T-cell (primary cell): ENCODE measurements around the gene GUCD1. TPM values are rescaled to one million over a fixed set of nuclear protein-coding genes. Genes with fewer than 3 reads are reported as not detected.

ENCODE experiments used
- ATAC-seq, 4 experiments: fragments of 200-7000 bp in 3 of 4; fragments of 150-1000 bp in 1 of 4; cut with Tn5 transposase; replicated peaks in 1 of 4; 1 replicate in 3 of 4; 2 replicates in 1 of 4; pipeline ENCODE4 v1.10.0; 2021; ENCODE audit warnings: moderate library complexity in 3 of 4, mild to moderate bottlenecking in 2 of 4, moderate number of reproducible peaks in 1 of 4
- CTCF ChIA-PET, 2 donors: fragments of 300-600 bp; sonication (Branson Sonifier 250); formaldehyde crosslinking; loops; one replicate each; lab custom pipeline; 2022; ENCODE audit warnings: antibody characterized with exemption in 2 of 2; lab: Charles Lee
- POLR2A ChIA-PET, 2 donors: fragments of 300-600 bp; sonication (Branson Sonifier 250); formaldehyde crosslinking; loops; one replicate each; lab custom pipeline; 2022; ENCODE audit warnings: antibody characterized with exemption in 2 of 2; lab: Charles Lee
- DNase-seq, 35 experiments: peaks; one replicate each; pipeline versions ENCODE4 v3.0.0 to v3.0.0-alpha.2; 2013 to 2023
- H3K27ac ChIP-seq: one replicate; pipeline ENCODE4 v1.5.1; 2013; ENCODE audit warnings: low read length
- H3K27me3 ChIP-seq, 2 experiments: replicated peaks in 1 of 2; 1 replicate in 1 of 2; 2 replicates in 1 of 2; pipeline versions ENCODE4 v1.6.1 to v1.7.0; 2013; ENCODE audit warnings: low read length in 1 of 2, mixed read lengths in 1 of 2; ENCODE audit not compliant: control insufficient read depth in 2 of 2, insufficient read depth in 2 of 2; ENCODE audit errors: extremely low read depth in 1 of 2
- H3K36me3 ChIP-seq, 2 donors: 1 replicate in 1 of 2; 2 replicates in 1 of 2; pipeline versions ENCODE4 v1.6.1 to v1.7.0; 2013; ENCODE audit warnings: low read length in 1 of 2; ENCODE audit not compliant: control insufficient read depth in 2 of 2, insufficient read depth in 1 of 2; ENCODE audit errors: extremely low read depth in 1 of 2
- H3K4me1 ChIP-seq, 2 experiments: 1 replicate in 1 of 2; 2 replicates in 1 of 2; pipeline versions ENCODE4 v1.6.1 to v1.7.0; 2013; ENCODE audit warnings: low read length in 2 of 2, mixed read lengths in 1 of 2; ENCODE audit not compliant: insufficient read depth in 2 of 2, control insufficient read depth in 1 of 2; ENCODE audit errors: extremely low read depth in 1 of 2
- H3K4me3 ChIP-seq, 2 donors: 1 replicate in 1 of 2; 2 replicates in 1 of 2; pipeline versions ENCODE4 v1.5.1 to v1.7.0; 2013; ENCODE audit warnings: mild to moderate bottlenecking in 2 of 2, low read length in 1 of 2, moderate library complexity in 1 of 2; ENCODE audit not compliant: control insufficient read depth in 1 of 2; ENCODE audit errors: extremely low read depth in 1 of 2
- H3K9me3 ChIP-seq: 2 replicates; pipeline ENCODE4 v1.7.0; 2013
- H3K27ac Mint-ChIP-seq, 2 donors: one replicate each; pipeline ENCODE4 v1.8.0; 2020 to 2021; ENCODE audit warnings: mild to moderate bottlenecking in 2 of 2, mixed read lengths in 2 of 2
- H3K27me3 Mint-ChIP-seq, 2 donors: one replicate each; pipeline ENCODE4 v1.8.0; 2021 to 2022; ENCODE audit warnings: mixed read lengths in 2 of 2
- H3K36me3 Mint-ChIP-seq: one replicate; pipeline ENCODE4 v1.8.0; 2021; ENCODE audit warnings: mixed read lengths
- H3K4me1 Mint-ChIP-seq, 3 donors: one replicate each; pipeline ENCODE4 v1.8.0; 2020 to 2022; ENCODE audit warnings: mixed read lengths in 3 of 3, mild to moderate bottlenecking in 1 of 3
- H3K4me3 Mint-ChIP-seq, 3 donors: one replicate each; pipeline ENCODE4 v1.8.0; 2020 to 2022; ENCODE audit warnings: mild to moderate bottlenecking in 3 of 3, mixed read lengths in 3 of 3, moderate library complexity in 3 of 3
- H3K9me3 Mint-ChIP-seq, 3 donors: one replicate each; pipeline ENCODE4 v1.8.0; 2020 to 2022; ENCODE audit warnings: mixed read lengths in 3 of 3
- WGBS: methylation state at CpG from one replicate; pipeline ENCODE4 v1.1.5; 2013; ENCODE audit warnings: missing lambda C conversion rate; ENCODE audit not compliant: insufficient coverage; 5-methylcytosine and 5-hydroxymethylcytosine counted together
- total RNA-seq, 35 experiments: library from RNA in 6 of 35; stranded (reverse) in 6 of 35; fragments of 120-200 nt in 1 of 35; gene quantifications; one replicate each; pipeline versions ENCODE4 v1.2.1 to v1.2.4 and lab custom pipeline; 2013 to 2026

Gene GUCD1
- total RNA-seq, 5 donors from 2014 or later (not counting 1 experiment from before 2014, with no cell fraction given): 51.2 to 81.8 (median 73.0) TPM

DNA sequence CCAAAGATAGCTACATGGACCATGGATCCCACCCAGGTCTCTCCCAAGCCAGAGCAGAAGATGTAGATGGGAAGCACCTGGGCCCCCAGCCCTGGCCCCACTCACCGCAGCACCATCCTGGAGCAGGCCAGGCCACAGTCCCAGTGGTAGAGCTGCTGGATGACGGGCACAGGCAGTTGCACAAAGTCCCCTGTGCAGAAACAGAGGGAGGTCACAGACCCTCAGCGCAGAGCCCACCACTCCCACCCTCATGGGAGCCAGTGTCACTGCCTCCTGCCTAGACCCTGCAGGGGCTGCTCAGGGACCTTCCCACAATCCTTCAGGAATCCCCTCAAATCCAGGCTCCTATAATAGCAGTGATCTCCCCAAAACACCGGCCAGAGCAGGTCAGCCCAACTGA lies 6.1 kb downstream of the GUCD1 start:
- H3K36me3 Mint-ChIP-seq: peaks cover 33% of the 10 kb centered on the region
- no peaks in the 10 kb centered on the region for H3K27me3 ChIP-seq
- H3K4me1 ChIP-seq: peaks cover 5 to 28% of the 10 kb centered on the region in 2 experiments
- no peak for DNase-seq
- no peak overlapping the region for H3K4me3 ChIP-seq
- no peak overlapping the region for H3K4me3 Mint-ChIP-seq
- H3K36me3 ChIP-seq: peaks cover 16 to 55% of the 10 kb centered on the region in 2 donors
- H3K4me1 Mint-ChIP-seq: peaks cover 20 to 32% (median 30%) of the 10 kb centered on the region in 3 donors
- no peaks in the 10 kb centered on the region for H3K9me3 ChIP-seq
- ATAC-seq: no peak
- 95% methylated on average over 4 of the region's 4 CpGs for WGBS
- no peaks in the 10 kb centered on the region for H3K9me3 Mint-ChIP-seq
- ChIA-PET POLR2A (no interaction called here), CTCF (no interaction called here)
- no peak overlapping the region for H3K27ac Mint-ChIP-seq
- H3K27me3 Mint-ChIP-seq: no peaks in the 10 kb centered on the region
- no peak overlapping the region for H3K27ac ChIP-seq

DNA sequence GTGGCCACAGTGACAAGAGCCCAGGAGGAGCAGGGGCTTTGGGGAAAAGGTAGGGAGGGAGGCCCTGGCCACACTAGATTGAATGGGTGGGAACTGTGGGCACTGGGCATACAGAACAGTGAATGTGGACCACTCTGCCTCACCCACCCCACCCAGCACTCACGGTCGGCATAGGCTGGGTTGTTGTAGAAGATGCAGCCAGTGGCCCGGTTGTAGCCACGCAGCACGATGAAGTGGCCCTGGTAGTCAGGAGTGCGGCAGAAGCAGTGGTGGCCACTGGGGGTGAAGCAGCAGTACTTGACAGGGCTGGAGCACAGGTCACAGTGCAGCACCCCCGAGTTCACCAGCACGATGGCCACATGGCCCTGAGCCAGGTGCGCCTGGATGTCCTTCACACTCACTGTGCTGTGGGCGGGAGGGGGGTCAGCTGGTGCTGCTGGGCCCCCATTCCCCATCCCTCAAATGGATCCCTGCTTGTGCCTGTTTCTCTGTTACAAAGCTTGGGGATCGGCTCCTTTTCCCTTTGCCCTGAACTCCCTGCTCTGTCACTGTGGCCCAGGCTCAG lies 11.2 kb downstream of the GUCD1 start:
- no peaks in the 10 kb centered on the region for H3K27me3 ChIP-seq
- no peak overlapping the region for H3K27ac ChIP-seq
- Mint-ChIP-seq H3K27ac (no peak overlapping the region), H3K27me3 (no peaks in the 10 kb centered on the region), H3K36me3 (peaks cover 43% of the 10 kb centered on the region), H3K9me3 (no peaks in the 10 kb centered on the region), H3K4me1 (peaks cover 0 to 6% (median 0%) of the 10 kb centered on the region in 3 donors), H3K4me3 (no peak overlapping the region)
- peaks cover 26 to 77% of the 10 kb centered on the region in 2 donors for H3K36me3 ChIP-seq
- DNase-seq (no peak), ATAC-seq (no peak)
- H3K9me3 ChIP-seq: no peaks in the 10 kb centered on the region
- H3K4me1 ChIP-seq: no peaks in the 10 kb centered on the region
- ChIA-PET CTCF (no interaction called here), POLR2A (interaction anchor here in 1 of 2 donors (0.6 kb wide), 1 partner anchor 20 kb away, joined by 3 read pairs; no protein-coding TSS in a partner anchor)
- H3K4me3 ChIP-seq: no peak overlapping the region
- WGBS: 95% methylated on average over 7 of the region's 11 CpGs

DNA sequence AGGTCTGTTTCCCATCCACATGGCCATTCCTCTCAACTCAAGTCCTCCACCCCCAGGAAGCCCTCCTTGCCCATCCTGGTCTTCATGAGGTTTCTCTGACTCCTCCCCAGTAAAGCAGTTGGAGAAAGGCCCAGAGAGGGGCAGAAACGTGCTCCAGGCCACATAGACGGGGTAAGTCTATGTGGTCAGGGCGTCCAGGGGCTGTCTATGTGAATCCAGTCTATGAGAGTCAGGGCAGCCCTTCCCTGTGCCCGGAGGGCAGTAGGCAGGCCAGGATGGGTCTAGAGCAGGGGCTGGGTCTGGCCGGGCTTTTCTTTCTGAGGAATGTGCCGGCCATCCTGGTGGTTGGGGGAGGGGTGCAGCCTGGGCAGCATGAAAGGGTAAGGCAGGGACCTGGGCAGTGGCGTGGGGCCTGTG lies 11.7 kb downstream of the GUCD1 start:
- ChIA-PET CTCF (no interaction called here), POLR2A (no interaction called here)
- 90% methylated on average over 6 of the region's 7 CpGs for WGBS
- H3K27me3 Mint-ChIP-seq: no peaks in the 10 kb centered on the region
- no peaks in the 10 kb centered on the region for H3K27me3 ChIP-seq
- no peaks in the 10 kb centered on the region for H3K9me3 ChIP-seq
- H3K4me3 Mint-ChIP-seq: no peak overlapping the region
- H3K36me3 Mint-ChIP-seq: peaks cover 39% of the 10 kb centered on the region
- no peak overlapping the region for H3K4me3 ChIP-seq
- H3K27ac Mint-ChIP-seq: no peak overlapping the region
- no peaks in the 10 kb centered on the region for H3K4me1 ChIP-seq
- DNase-seq (no peak), ATAC-seq (no peak)
- H3K27ac ChIP-seq: no peak overlapping the region
- H3K9me3 Mint-ChIP-seq: no peaks in the 10 kb centered on the region
- H3K4me1 Mint-ChIP-seq: peaks cover 0 to 3% (median 0%) of the 10 kb centered on the region in 3 donors
- peaks cover 26 to 73% of the 10 kb centered on the region in 2 donors for H3K36me3 ChIP-seq

- Histone ChIP-seq H3K4me1 (no peaks in the 10 kb centered on the region), H3K36me3 (peaks cover 21 to 67% of the 10 kb centered on the region in 2 donors), H3K27ac (no peak overlapping the region), H3K27me3 (no peaks in the 10 kb centered on the region), H3K4me3 (no peak overlapping the region), H3K9me3 (no peaks in the 10 kb centered on the region)
- Mint-ChIP-seq H3K27ac (no peak overlapping the region), H3K4me3 (no peak overlapping the region), H3K27me3 (no peaks in the 10 kb centered on the region), H3K9me3 (no peaks in the 10 kb centered on the region), H3K4me1 (peaks cover 0 to 3% (median 0%) of the 10 kb centered on the region in 3 donors), H3K36me3 (peaks cover 35% of the 10 kb centered on the region)
- ATAC-seq (no peak), DNase-seq (no peak)
- ChIA-PET CTCF (no interaction called here), POLR2A (no interaction called here)
- WGBS: 86% methylated on average over 9 of the region's 9 CpGs
Measured at GRCh38 chr22:24542641-24543040, 12.3 kb downstream of the GUCD1 start.

DNA sequence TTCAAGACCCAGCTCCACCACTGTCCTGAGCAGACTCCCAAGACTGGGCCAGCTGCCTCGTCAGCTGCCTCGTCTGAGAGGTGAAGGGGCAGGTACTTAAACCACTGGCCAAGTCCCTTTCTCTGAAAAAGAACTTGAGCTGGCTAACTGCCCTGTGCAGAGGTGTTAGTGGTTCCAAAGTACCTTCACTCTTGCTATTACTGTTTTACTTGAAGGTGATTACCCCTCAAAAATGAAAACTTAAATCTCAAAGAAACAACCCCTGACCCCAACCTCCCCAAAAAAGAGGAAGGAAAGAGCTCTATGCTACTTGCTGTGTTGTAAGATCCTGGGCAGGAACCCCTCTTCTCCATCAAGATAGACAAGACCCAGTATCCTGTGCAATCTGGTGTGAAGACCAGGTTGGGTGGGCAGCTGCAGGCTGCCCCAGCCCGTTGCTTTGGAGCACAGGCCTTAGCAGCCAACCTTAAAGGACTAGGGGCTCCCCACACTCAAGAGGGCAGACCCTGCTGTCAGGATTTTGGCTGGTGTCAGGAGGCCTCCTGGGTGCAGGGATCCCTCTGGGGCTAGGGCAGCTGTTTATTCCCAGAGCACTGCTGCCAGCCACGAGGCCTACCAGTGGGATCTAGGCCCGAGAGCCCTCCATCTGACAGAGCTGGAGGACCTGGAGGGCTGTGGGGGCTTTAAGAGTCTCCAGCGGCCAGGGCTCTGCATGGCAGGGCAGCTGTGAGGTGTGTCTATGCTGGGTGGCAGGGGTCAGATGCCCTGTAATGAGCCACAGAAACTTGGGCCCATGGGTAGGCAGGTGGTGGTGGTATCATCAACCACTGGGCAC lies 13.0 kb downstream of the GUCD1 start:
- no peaks in the 10 kb centered on the region for H3K9me3 ChIP-seq
- Mint-ChIP-seq H3K9me3 (no peaks in the 10 kb centered on the region), H3K4me1 (peaks cover 0 to 3% (median 0%) of the 10 kb centered on the region in 3 donors), H3K27ac (no peak overlapping the region), H3K36me3 (peaks cover 28% of the 10 kb centered on the region), H3K4me3 (no peak overlapping the region), H3K27me3 (no peaks in the 10 kb centered on the region)
- peaks cover 20 to 60% of the 10 kb centered on the region in 2 donors for H3K36me3 ChIP-seq
- 76% methylated on average over 4 of the region's 6 CpGs for WGBS
- H3K27ac ChIP-seq: no peak overlapping the region
- no peaks in the 10 kb centered on the region for H3K27me3 ChIP-seq
- DNase-seq (no peak), ATAC-seq (no peak)
- ChIA-PET POLR2A (interaction anchor here in 1 of 2 donors (0.6 kb wide), 1 partner anchor 19 kb away, joined by 3 read pairs; no protein-coding TSS in a partner anchor), CTCF (interaction anchor here in 1 of 2 donors (0.6 kb wide), 1 partner anchor 155 kb away, joined by 4 read pairs; no protein-coding TSS in a partner anchor)
- H3K4me1 ChIP-seq: no peaks in the 10 kb centered on the region
- no peak overlapping the region for H3K4me3 ChIP-seq

DNA sequence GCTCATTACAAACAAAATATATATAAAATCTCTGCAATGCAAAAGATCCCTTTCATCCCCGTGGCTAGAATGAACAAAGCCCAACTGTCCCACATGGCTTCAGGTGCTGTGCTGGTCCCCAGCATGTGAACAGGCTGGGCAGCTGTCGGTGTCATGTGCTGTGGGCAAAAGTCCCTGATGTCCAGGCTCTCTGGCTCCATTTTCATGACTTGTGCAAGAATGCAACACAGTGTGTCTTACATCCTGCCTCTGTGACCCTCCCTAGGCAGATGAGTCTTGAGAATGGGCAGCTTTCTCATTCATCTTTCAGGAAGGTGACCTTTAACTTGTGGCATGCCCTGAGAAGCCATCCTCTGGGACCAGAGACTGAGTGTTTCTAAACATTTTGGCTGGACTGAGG lies 14.5 kb downstream of the GUCD1 start:
- 100% methylated on average over 1 of the region's 2 CpGs for WGBS
- ChIA-PET CTCF (no interaction called here), POLR2A (no interaction called here)

More for the DNA sequence above, 14.5 kb downstream of the GUCD1 start:
- Histone ChIP-seq H3K4me3 (no peak overlapping the region), H3K9me3 (no peaks in the 10 kb centered on the region), H3K27me3 (no peaks in the 10 kb centered on the region), H3K27ac (no peak overlapping the region), H3K36me3 (peaks cover 20 to 51% of the 10 kb centered on the region in 2 donors), H3K4me1 (no peaks in the 10 kb centered on the region)
- Mint-ChIP-seq H3K36me3 (peaks cover 20% of the 10 kb centered on the region), H3K27ac (no peak overlapping the region), H3K27me3 (no peaks in the 10 kb centered on the region), H3K9me3 (no peaks in the 10 kb centered on the region), H3K4me1 (peaks cover 0 to 3% (median 0%) of the 10 kb centered on the region in 3 donors), H3K4me3 (no peak overlapping the region)
- DNase-seq (no peak), ATAC-seq (no peak)
